K562 (cell line): ENCODE results near the gene NMRAL1. TPM values are rescaled to one million over a fixed set of nuclear protein-coding genes. Genes with fewer than 3 reads are reported as not detected.

Source experiments
- ATAC-seq: fragments of 200-7000 bp; cut with Tn5 transposase; 3 replicates; pipeline ENCODE4 v1.9.1; 2020; ENCODE audit warnings: moderate library complexity
- BruUV-seq: library from RNA; stranded (reverse); fragments of 400-500 nt; replicated peaks from 2 replicates; lab custom pipeline; 2021; lab: Mats Ljungman, UMichigan
- CTCF ChIA-PET: fragments of 300-600 bp; formaldehyde crosslinking; extraction: SDS; loops from one replicate; lab custom pipeline; 2021; ENCODE audit warnings: low intra/inter-chr PET ratio; lab: Yijun Ruan, JAX
- POLR2A ChIA-PET: fragments of 300-600, 350-650 bp; sonication (Branson Sonifier 250); formaldehyde crosslinking; extraction: SDS; loops from one replicate; lab custom pipeline; 2021; ENCODE audit warnings: antibody characterized with exemption, inconsistent platforms; lab: Yijun Ruan, JAX
- DNase-seq, 4 experiments: peaks; one replicate each; pipeline versions ENCODE4 v3.0.0 to v3.0.0-alpha.2; 2011 to 2018; ENCODE audit warnings: low spot score in 3 of 4, mixed read lengths in 3 of 4; ENCODE audit errors: extremely low read depth in 1 of 4
- FAIRE-seq: peaks from 2 replicates; lab custom pipeline; 2011; peaks lifted over from hg19 to GRCh38; lab: Jason Lieb, UNC
- H2AFZ ChIP-seq: 2 replicates; pipeline ENCODE4 v1.6.0; 2011; ENCODE audit warnings: low read depth, low read length, control low read depth, inconsistent platforms
- H3K27ac ChIP-seq: fragments of 200-600 bp; 3 replicates; pipeline ENCODE4 v1.8.0; 2011; ENCODE audit warnings: low read depth, mild to moderate bottlenecking, control low read depth, inconsistent platforms, low read length, moderate library complexity, mixed read lengths; ENCODE audit errors: extremely low read depth
- H3K27me3 ChIP-seq, 2 experiments: fragments of 300-600 bp in 1 of 2; 2 replicates in 1 of 2; 3 replicates in 1 of 2; pipeline versions ENCODE4 v1.6.0 to v1.8.0; 2011; ENCODE audit warnings: inconsistent platforms in 2 of 2, low read length in 2 of 2, mild to moderate bottlenecking in 1 of 2, mixed read lengths in 1 of 2, moderate library complexity in 1 of 2; ENCODE audit not compliant: control insufficient read depth in 2 of 2, insufficient read depth in 2 of 2
- H3K36me3 ChIP-seq: fragments of 300-600 bp; 3 replicates; pipeline ENCODE4 v1.8.0; 2011; ENCODE audit warnings: mild to moderate bottlenecking, low read length, inconsistent platforms; ENCODE audit not compliant: control insufficient read depth, insufficient read depth
- H3K4me1 ChIP-seq, 2 experiments: fragments of 200-600 bp in 1 of 2; replicated peaks in 1 of 2; 2 replicates in 1 of 2; 3 replicates in 1 of 2; pipeline versions ENCODE4 v1.5.1 to v1.8.0; 2011; ENCODE audit warnings: inconsistent platforms in 2 of 2, low read length in 2 of 2, mild to moderate bottlenecking in 1 of 2, mixed read lengths in 1 of 2, moderate library complexity in 1 of 2; ENCODE audit not compliant: control insufficient read depth in 2 of 2, insufficient read depth in 2 of 2
- H3K4me2 ChIP-seq: 2 replicates; pipeline ENCODE4 v1.6.1; 2011; ENCODE audit warnings: low read length, control low read depth, inconsistent platforms, mixed read lengths; ENCODE audit not compliant: insufficient read depth
- H3K4me3 ChIP-seq: fragments of 200-600 bp; sonication (generic), shearing (Covaris generic); 2 replicates; pipeline ENCODE4 v1.5.1; 2016; ENCODE audit warnings: control low read depth, inconsistent platforms
- H3K79me2 ChIP-seq: fragments of 200-600 bp; 3 replicates; pipeline ENCODE4 v1.8.0; 2011; ENCODE audit warnings: low read length, inconsistent platforms; ENCODE audit not compliant: control insufficient read depth, insufficient read depth
- H3K9ac ChIP-seq, 2 experiments: 2 replicates each; pipeline versions ENCODE4 v1.6.0 to v1.6.1; 2011; ENCODE audit warnings: low read depth in 2 of 2, low read length in 2 of 2, control low read depth in 1 of 2, inconsistent platforms in 1 of 2, mild to moderate bottlenecking in 1 of 2, mixed read lengths in 1 of 2; ENCODE audit not compliant: insufficient read depth in 1 of 2
- H3K9me1 ChIP-seq: one replicate; pipeline ENCODE4 v1.6.0; 2011; ENCODE audit warnings: inconsistent platforms, mild to moderate bottlenecking, low read length, moderate library complexity; ENCODE audit not compliant: control insufficient read depth, insufficient read depth
- H3K9me3 ChIP-seq: replicated peaks from 2 replicates; pipeline ENCODE4 v1.5.1; 2011; ENCODE audit warnings: low read depth, low read length, inconsistent platforms; ENCODE audit not compliant: control insufficient read depth, insufficient read depth
- H4K20me1 ChIP-seq: replicated peaks from 2 replicates; pipeline ENCODE4 v1.6.1; 2011; ENCODE audit warnings: low read length, inconsistent platforms, mixed read lengths; ENCODE audit not compliant: control insufficient read depth, insufficient read depth
- ADNP ChIP-seq: fragments of 200-800 bp; sonication (Bioruptor generic); IDR thresholded peaks from 2 replicates; pipeline ENCODE4 v1.6.1; 2016; ENCODE audit warnings: missing genetic modification characterization, missing compliant biosample characterization
- CCNT2 ChIP-seq: IDR thresholded peaks from 2 replicates; pipeline ENCODE4 v1.6.1; 2011; ENCODE audit warnings: borderline replicate concordance, low read depth, mild to moderate bottlenecking, moderate library complexity, mixed read lengths, low read length; ENCODE audit not compliant: insufficient read length; ENCODE audit errors: extremely low read depth
- EHMT2 ChIP-seq: fragments of 450-650 bp; IDR thresholded peaks from 2 replicates; pipeline ENCODE4 v1.6.1; 2018; ENCODE audit warnings: antibody characterized with exemption
- ELF4 ChIP-seq: fragments of 450-650 bp; formaldehyde crosslinking; IDR thresholded peaks from 2 replicates; pipeline ENCODE4 v1.4.0; 2022; ENCODE audit warnings: missing genetic modification characterization
- ETS1 ChIP-seq: conservative IDR thresholded peaks from 2 replicates; pipeline ENCODE4 v1.6.1; 2011; ENCODE audit warnings: low read depth, mild to moderate bottlenecking, low read length; ENCODE audit not compliant: control insufficient read depth
- GTF2A2 ChIP-seq: IDR thresholded peaks from 2 replicates; pipeline ENCODE4 v1.6.1; 2016; ENCODE audit warnings: mild to moderate bottlenecking, missing genetic modification characterization, missing compliant biosample characterization
- MCM3 ChIP-seq: fragments of 450-650 bp; IDR thresholded peaks from 2 replicates; pipeline ENCODE4 v1.6.1; 2016
- MNT ChIP-seq, 2 experiments: fragments of 450-650 bp; conservative IDR thresholded peaks; 2 replicates each; pipeline ENCODE4 v1.6.1; 2017; ENCODE audit warnings: mild to moderate bottlenecking in 2 of 2, moderate library complexity in 2 of 2
- PHF21A ChIP-seq: fragments of 450-650 bp; IDR thresholded peaks from 2 replicates; pipeline ENCODE4 v1.6.1; 2017; ENCODE audit warnings: low read depth, borderline replicate concordance
- SAP30 ChIP-seq: fragments of 200-600 bp; sonication (generic); IDR thresholded peaks from 2 replicates; pipeline ENCODE4 v1.6.1; 2012; ENCODE audit warnings: borderline replicate concordance, low read depth, mild to moderate bottlenecking, moderate library complexity, low read length, control low read depth, inconsistent platforms; ENCODE audit not compliant: insufficient read depth, poor library complexity, severe bottlenecking
- SIX5 ChIP-seq, 2 experiments: IDR thresholded peaks; 2 replicates each; pipeline ENCODE4 v1.6.1; 2011; ENCODE audit warnings: low read length in 2 of 2, borderline replicate concordance in 1 of 2, low read depth in 1 of 2, mild to moderate bottlenecking in 1 of 2, moderate library complexity in 1 of 2; ENCODE audit not compliant: insufficient read depth in 1 of 2
- ZBTB8A ChIP-seq: fragments of 450-650 bp; IDR thresholded peaks from 2 replicates; pipeline ENCODE4 v1.6.1; 2018; ENCODE audit warnings: mild to moderate bottlenecking, moderate library complexity; ENCODE audit not compliant: partially characterized antibody
- ZNF124 ChIP-seq: sonication (generic); formaldehyde crosslinking; IDR thresholded peaks from 2 replicates; pipeline ENCODE4 v1.8.1; 2022; ENCODE audit warnings: missing genetic modification reagents
- ZNF395 ChIP-seq: fragments of 200-800 bp; sonication (Bioruptor generic); IDR thresholded peaks from 2 replicates; pipeline ENCODE4 v1.6.1; 2017; ENCODE audit warnings: missing genetic modification characterization, missing compliant biosample characterization
- WGBS: fragments of 100-300 bp; shearing (Covaris generic); methylation state at CpG from one replicate; pipeline ENCODE4 v1.1.6; 2016; ENCODE audit warnings: low coverage, mixed read lengths; ENCODE audit not compliant: insufficient coverage; ENCODE audit errors: missing lambda C conversion rate; 5-methylcytosine and 5-hydroxymethylcytosine counted together
- in situ Hi-C: fragments of 300-500 bp; cut with MboI; formaldehyde crosslinking; loops from 4 replicates; pipeline ENCODE4 v1.15.0; 2018; ENCODE audit warnings: inconsistent platforms, mixed read lengths
- intact Hi-C: fragments of 100-400 bp; cut with micrococcal nuclease; formaldehyde crosslinking; loops from 2 replicates; pipeline ENCODE4 v1.14.2; 2022
- polyA plus RNA-seq, 8 experiments: library from polyadenylated mRNA; depleted of rRNA in 4 of 8; stranded (reverse) in 5 of 8; unstranded in 3 of 8; fragments of >200 nt; fragmentation: Nextera tagmentation in 2 of 8; fragmentation: Illumina TruSeq in 1 of 8; extraction: Ambion mirVana in 2 of 8; extraction: Trizol in 1 of 8; gene quantifications; 2 replicates each; pipeline versions ENCODE4 v1.2.1 to v1.2.3, GENCODE V29; 2011 to 2014; ENCODE audit warnings: inconsistent platforms in 1 of 8, missing spikeins in 1 of 8
- total RNA-seq, 7 experiments: library from RNA; depleted of rRNA in 6 of 7; stranded (reverse); fragments of >200 nt in 6 of 7; fragmentation: Illumina TruSeq in 2 of 7; extraction: Trizol in 2 of 7; gene quantifications; 2 replicates each; pipeline versions ENCODE4 v1.2.1 to v1.2.3, GENCODE V29; 2011 to 2021; ENCODE audit warnings: low replicate concordance in 1 of 7

Gene NMRAL1
- total and polyA plus RNA-seq, 9 of the 15 experiments (the other 6 are each of a cell fraction or from before 2014, with no cell fraction given) = 6.3 to 116 (median 63.2) TPM

- no peak for TF ChIP-seq ETS1
- TF ChIP-seq SAP30 = no peak
- TF ChIP-seq EHMT2 = no peak
- no peak for TF ChIP-seq CCNT2
- no peak for TF ChIP-seq ZBTB8A
- no peak for TF ChIP-seq ELF4 (CRISPR knock-in tag)
Observed at GRCh38 chr16:4431023-4431422, 43.4 kb downstream of the NMRAL1 start (continued).

- CTCF ChIA-PET = no interaction called here
- H3K27me3 ChIP-seq = no peaks in the 10 kb centered on the region
- intact Hi-C loops (no loop called here), in situ Hi-C loops (no loop called here)
- H2AFZ ChIP-seq = no peak overlapping the region
- no peaks in the 10 kb centered on the region for H3K9me3 ChIP-seq
- no peak overlapping the region for H3K4me3 ChIP-seq
- no peak overlapping the region for H3K27ac ChIP-seq
- WGBS = 96% methylated on average over 6 of the region's 7 CpGs
- peaks cover 76% of the 10 kb centered on the region for H3K79me2 ChIP-seq
- peaks cover 13 to 25% of the 10 kb centered on the region in 2 experiments; a peak in 4 of 5 replicates for H3K4me1 ChIP-seq
- DNase-seq (no peak), ATAC-seq (no peak), FAIRE-seq (no peak)
- POLR2A ChIA-PET = interaction anchor here (0.7 to 3.1 kb wide), 2 partner anchors 12 to 1676 kb away, joined by 3 to 12 read pairs; partner anchors contain the start of genes CORO7 and SRRM2
- H3K4me2 ChIP-seq = no peak overlapping the region
- BruUV-seq = no TSS peak
- no peaks in the 10 kb centered on the region for H4K20me1 ChIP-seq
- no peak overlapping the region for H3K9ac ChIP-seq
- H3K36me3 ChIP-seq = peaks cover 56% of the 10 kb centered on the region
- H3K9me1 ChIP-seq = no peaks in the 10 kb centered on the region
- no peak for TF ChIP-seq ADNP (tag)
- no peak for TF ChIP-seq SIX5 (IDR thresholded peaks at IDR 0.05; ENCODE audit: borderline replicate concordance in 1 of 2, insufficient read depth in 1 of 2, low read depth in 1 of 2, low read length in 2 of 2)
- no peak for TF ChIP-seq ZNF124 (CRISPR knock-in tag)
- TF ChIP-seq PHF21A = no peak
- no peak for TF ChIP-seq ZNF395 (CRISPR knock-in tag)
- no peak for TF ChIP-seq MCM3
- no peak for TF ChIP-seq MNT (conservative IDR thresholded peaks at IDR 0.05)
- no peak for TF ChIP-seq GTF2A2 (tag)
Observed at GRCh38 chr16:4428500-4428899, 45.9 kb downstream of the NMRAL1 start.
